Gastroesophageal sphincter (tissue), 3 donors: ENCODE results near the gene TMOD2.

ENCODE experiments used
- EP300 ChIP-seq: sonication (generic); formaldehyde crosslinking; IDR thresholded peaks from one replicate; pipeline ENCODE4 v1.6.1; 2017; ENCODE audit warnings: antibody characterized with exemption, mild to moderate bottlenecking
- POLR2A ChIP-seq, 2 donors: fragments of 450-650 bp; IDR thresholded peaks; one replicate each; pipeline ENCODE4 v1.6.1; 2017; ENCODE audit warnings: antibody characterized with exemption in 2 of 2, mild to moderate bottlenecking in 2 of 2, moderate library complexity in 1 of 2
- POLR2AphosphoS5 ChIP-seq: sonication (generic); formaldehyde crosslinking; IDR thresholded peaks from one replicate; pipeline ENCODE4 v1.6.1; 2017; ENCODE audit warnings: antibody characterized with exemption
- TF ChIP-seq, protein P1 (sequence below), 4 experiments: fragments of 200-600 bp in 2 of 4; fragments of 450-650 bp in 2 of 4; sonication (generic) in 1 of 4; IDR thresholded peaks; one replicate each; pipeline ENCODE4 v1.5.1; 2017 to 2019; ENCODE audit warnings: antibody characterized with exemption in 4 of 4, mild to moderate bottlenecking in 2 of 4, moderate library complexity in 2 of 4

DNA sequence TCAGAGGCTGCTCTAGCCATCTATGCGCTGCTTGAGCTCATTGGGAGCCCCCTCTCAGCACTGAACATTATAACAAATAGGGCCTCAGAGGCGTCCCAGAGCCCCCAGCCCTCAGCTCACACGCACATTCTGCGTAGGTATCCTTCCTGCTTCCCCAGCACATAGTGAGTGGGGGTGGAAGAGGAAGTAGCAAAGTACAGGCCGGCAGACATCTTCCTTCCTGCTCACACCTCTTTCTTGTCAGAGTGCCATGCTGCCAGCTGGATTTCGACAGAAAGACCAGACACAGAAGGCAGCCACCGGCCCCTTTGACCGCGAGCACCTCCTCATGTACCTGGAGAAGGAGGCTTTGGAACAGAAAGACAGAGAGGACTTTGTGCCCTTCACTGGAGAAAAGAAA, 16.6 kb downstream of the TMOD2 start:
- TF ChIP-seq, protein P1, sequence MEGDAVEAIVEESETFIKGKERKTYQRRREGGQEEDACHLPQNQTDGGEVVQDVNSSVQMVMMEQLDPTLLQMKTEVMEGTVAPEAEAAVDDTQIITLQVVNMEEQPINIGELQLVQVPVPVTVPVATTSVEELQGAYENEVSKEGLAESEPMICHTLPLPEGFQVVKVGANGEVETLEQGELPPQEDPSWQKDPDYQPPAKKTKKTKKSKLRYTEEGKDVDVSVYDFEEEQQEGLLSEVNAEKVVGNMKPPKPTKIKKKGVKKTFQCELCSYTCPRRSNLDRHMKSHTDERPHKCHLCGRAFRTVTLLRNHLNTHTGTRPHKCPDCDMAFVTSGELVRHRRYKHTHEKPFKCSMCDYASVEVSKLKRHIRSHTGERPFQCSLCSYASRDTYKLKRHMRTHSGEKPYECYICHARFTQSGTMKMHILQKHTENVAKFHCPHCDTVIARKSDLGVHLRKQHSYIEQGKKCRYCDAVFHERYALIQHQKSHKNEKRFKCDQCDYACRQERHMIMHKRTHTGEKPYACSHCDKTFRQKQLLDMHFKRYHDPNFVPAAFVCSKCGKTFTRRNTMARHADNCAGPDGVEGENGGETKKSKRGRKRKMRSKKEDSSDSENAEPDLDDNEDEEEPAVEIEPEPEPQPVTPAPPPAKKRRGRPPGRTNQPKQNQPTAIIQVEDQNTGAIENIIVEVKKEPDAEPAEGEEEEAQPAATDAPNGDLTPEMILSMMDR (IDR thresholded peaks at IDR 0.05), result no peak
- TF ChIP-seq POLR2A (IDR thresholded peaks at IDR 0.05), result no peak
- no peak for TF ChIP-seq POLR2AphosphoS5
- no peak for TF ChIP-seq EP300
